Endothelial cell of umbilical vein (primary cell): ENCODE measurements around the gene SETBP1. TPM values are rescaled to one million over a fixed set of nuclear protein-coding genes. Genes with fewer than 3 reads are reported as not detected.

Source experiments
- BruUV-seq: library from RNA; stranded (reverse); fragments of 400-500 nt; replicated peaks from 2 replicates; lab custom pipeline; 2021; lab: Mats Ljungman, UMichigan
- CTCF ChIA-PET: fragments of 300-600, 350-600 bp; sonication (Branson Sonifier 250); formaldehyde crosslinking; loops from one replicate; lab custom pipeline; 2021; ENCODE audit warnings: antibody characterized with exemption, inconsistent platforms; lab: Charles Lee
- POLR2A ChIA-PET: fragments of 300-600, 350-600 bp; sonication (Branson Sonifier 250); formaldehyde crosslinking; loops from one replicate; lab custom pipeline; 2021; ENCODE audit warnings: antibody characterized with exemption, inconsistent platforms; lab: Charles Lee
- DNase-seq: peaks from one replicate; pipeline ENCODE4 v3.0.0-alpha.2; 2011; ENCODE audit warnings: low read depth, low spot score
- FAIRE-seq: peaks from 2 replicates; lab custom pipeline; 2011; peaks lifted over from hg19 to GRCh38; lab: Jason Lieb, UNC
- H2AFZ ChIP-seq: 2 replicates; pipeline ENCODE4 v1.6.0; 2012; ENCODE audit warnings: low read depth, low read length, control low read depth, inconsistent platforms
- H3K27ac ChIP-seq: 2 replicates; pipeline ENCODE4 v1.5.1; 2011; ENCODE audit warnings: low read depth, mild to moderate bottlenecking, control low read depth, low read length, moderate library complexity; ENCODE audit not compliant: insufficient read depth
- H3K27me3 ChIP-seq, 2 experiments: 2 replicates each; pipeline versions ENCODE4 v1.6.0 to v1.6.1; 2011; ENCODE audit warnings: low read length in 2 of 2, mixed read lengths in 1 of 2; ENCODE audit not compliant: control insufficient read depth in 2 of 2, insufficient read depth in 2 of 2
- H3K36me3 ChIP-seq, 2 experiments: 2 replicates in 1 of 2; 3 replicates in 1 of 2; pipeline ENCODE4 v1.5.1; 2011; ENCODE audit warnings: low read length in 2 of 2, mild to moderate bottlenecking in 1 of 2, moderate library complexity in 1 of 2; ENCODE audit not compliant: control insufficient read depth in 2 of 2, insufficient read depth in 2 of 2; ENCODE audit errors: extremely low read depth in 1 of 2
- H3K4me1 ChIP-seq: 3 replicates; pipeline ENCODE4 v1.5.1; 2011; ENCODE audit warnings: mild to moderate bottlenecking, low read length; ENCODE audit not compliant: control insufficient read depth, insufficient read depth; ENCODE audit errors: extremely low read depth
- H3K4me2 ChIP-seq: 2 replicates; pipeline ENCODE4 v1.6.1; 2011; ENCODE audit warnings: low read length, control low read depth, mixed read lengths; ENCODE audit not compliant: insufficient read depth
- H3K4me3 ChIP-seq, 3 experiments: fragments of 200-600 bp in 1 of 3; sonication (generic), shearing (Covaris generic) in 1 of 3; replicated peaks in 1 of 3; 2 replicates each; pipeline ENCODE4 v1.5.1; 2011 to 2016; ENCODE audit warnings: control low read depth in 3 of 3, low read length in 3 of 3, mild to moderate bottlenecking in 2 of 3, inconsistent platforms in 1 of 3, low read depth in 1 of 3, moderate library complexity in 1 of 3; ENCODE audit not compliant: insufficient read depth in 1 of 3
- H3K79me2 ChIP-seq: 2 replicates; pipeline ENCODE4 v1.6.0; 2012; ENCODE audit warnings: low read length, inconsistent platforms; ENCODE audit not compliant: control insufficient read depth, insufficient read depth
- H3K9ac ChIP-seq: replicated peaks from 2 replicates; pipeline ENCODE3; 2011; ENCODE audit warnings: low read length, control low read depth; ENCODE audit not compliant: insufficient read depth; ENCODE audit errors: extremely low read depth
- H3K9me1 ChIP-seq: replicated peaks from 3 replicates; pipeline ENCODE4 v1.6.0; 2011; ENCODE audit warnings: mild to moderate bottlenecking, low read length; ENCODE audit not compliant: control insufficient read depth, insufficient read depth; ENCODE audit errors: extremely low read depth
- H3K9me3 ChIP-seq: replicated peaks from 2 replicates; pipeline ENCODE4 v1.5.1; 2012; ENCODE audit warnings: low read length, inconsistent platforms; ENCODE audit not compliant: control insufficient read depth, insufficient read depth
- H4K20me1 ChIP-seq: replicated peaks from 2 replicates; pipeline ENCODE3; 2011; ENCODE audit warnings: mild to moderate bottlenecking, low read length; ENCODE audit not compliant: control insufficient read depth, insufficient read depth; ENCODE audit errors: extremely low read depth
- CTCF ChIP-seq, 2 donors: IDR thresholded peaks; 1 replicate in 1 of 2; 2 replicates in 1 of 2; pipeline ENCODE4 v1.5.1; 2011; ENCODE audit warnings: low read length in 2 of 2, mild to moderate bottlenecking in 2 of 2, moderate library complexity in 2 of 2, control low read depth in 1 of 2, inconsistent platforms in 1 of 2, low read depth in 1 of 2; ENCODE audit not compliant: insufficient read depth in 1 of 2; ENCODE audit errors: extremely low read depth in 1 of 2
- EZH2 ChIP-seq: IDR thresholded peaks from 2 replicates; pipeline ENCODE4 v1.6.1; 2012; ENCODE audit warnings: borderline replicate concordance, low read depth, mild to moderate bottlenecking, moderate library complexity, low read length, inconsistent platforms; ENCODE audit not compliant: severe bottlenecking
- FOS ChIP-seq: IDR thresholded peaks from 2 replicates; pipeline ENCODE4 v1.6.1; 2011; ENCODE audit warnings: mild to moderate bottlenecking, low read length, moderate library complexity, borderline replicate concordance; ENCODE audit not compliant: insufficient read depth
- GATA2 ChIP-seq: IDR thresholded peaks from 2 replicates; pipeline ENCODE4 v1.7.0; 2011; ENCODE audit warnings: low read depth, mild to moderate bottlenecking, moderate library complexity, mixed read lengths, low read length; ENCODE audit not compliant: insufficient read length, insufficient read depth
- JUN ChIP-seq: IDR thresholded peaks from 2 replicates; pipeline ENCODE4 v1.6.1; 2011; ENCODE audit warnings: borderline replicate concordance, low read depth; ENCODE audit not compliant: insufficient read length, insufficient read depth
- MYC ChIP-seq: IDR thresholded peaks from one replicate; pipeline ENCODE4 v1.6.1; 2011; ENCODE audit warnings: mild to moderate bottlenecking, low read depth, low read length
- POLR2A ChIP-seq: IDR thresholded peaks from 2 replicates; pipeline ENCODE4 v1.6.1; 2012; ENCODE audit warnings: low read depth, mild to moderate bottlenecking, control low read depth, low read length
- POLR2AphosphoS5 ChIP-seq: IDR thresholded peaks from 2 replicates; pipeline ENCODE4 v1.6.1; 2012; ENCODE audit warnings: low read depth, mild to moderate bottlenecking, control low read depth, low read length, moderate library complexity; ENCODE audit not compliant: insufficient read depth
- dilution Hi-C: fragments of 300-500 bp; cut with MboI; formaldehyde crosslinking; loops from one replicate; pipeline ENCODE4 v1.15.0; 2019; ENCODE audit warnings: low sequenced_read_pairs; ENCODE audit not compliant: extremely low pct_ligation_motif_present
- intact Hi-C: fragments of 100-400 bp; cut with micrococcal nuclease; formaldehyde crosslinking; loops from one replicate; pipeline ENCODE4 v1.10.0; 2022
- polyA plus RNA-seq, 4 experiments: library from polyadenylated mRNA; depleted of rRNA in 3 of 4; stranded (reverse) in 3 of 4; unstranded in 1 of 4; fragments of >200 nt; gene quantifications; 2 replicates each; pipeline versions ENCODE4 v1.2.1 to v1.2.3, GENCODE V29; 2011 to 2012; ENCODE audit warnings: missing spikeins in 1 of 4
- total RNA-seq: library from RNA; stranded (reverse); gene quantifications from 2 replicates; pipeline ENCODE4 v1.2.3, GENCODE V29; 2021
- TF ChIP-seq, protein P1 (sequence below): IDR thresholded peaks from 2 replicates; pipeline ENCODE4 v1.6.1; 2011; ENCODE audit not compliant: insufficient read depth, insufficient read length

SETBP1 gene
- total and polyA plus RNA-seq, 2 donors (not counting 3 experiments of a cell fraction or from before 2014, with no cell fraction given): 0.76 to 3.1 TPM

- BruUV-seq: no TSS peak
- no peak overlapping the region for H2AFZ ChIP-seq
- H3K27me3 ChIP-seq: no peaks in the 10 kb centered on the region
- no peaks in the 10 kb centered on the region for H4K20me1 ChIP-seq
- H3K4me3 ChIP-seq: no peak overlapping the region
- intact Hi-C loops: no loop called here
- H3K4me2 ChIP-seq: no peak overlapping the region
- H3K9me1 ChIP-seq: no peaks in the 10 kb centered on the region
- FAIRE-seq (no peak), DNase-seq (no peak)
- H3K4me1 ChIP-seq: no peaks in the 10 kb centered on the region
- ChIA-PET POLR2A (no interaction called here), CTCF (no interaction called here)
- H3K79me2 ChIP-seq: no peaks in the 10 kb centered on the region
- H3K9ac ChIP-seq: no peak overlapping the region
- no peak overlapping the region for H3K27ac ChIP-seq
- H3K36me3 ChIP-seq: no peaks in the 10 kb centered on the region
- no peaks in the 10 kb centered on the region for H3K9me3 ChIP-seq
- TF ChIP-seq MYC (no peak), POLR2A (no peak), CTCF (IDR thresholded peaks at IDR 0.05; ENCODE audit: extremely low read depth in 1 of 2, insufficient read depth in 1 of 2, low read depth in 1 of 2, low read length in 2 of 2) (no peak), JUN (no peak), GATA2 (no peak), EZH2 (no peak), POLR2AphosphoS5 (no peak), FOS (no peak)
- TF ChIP-seq, protein P1, sequence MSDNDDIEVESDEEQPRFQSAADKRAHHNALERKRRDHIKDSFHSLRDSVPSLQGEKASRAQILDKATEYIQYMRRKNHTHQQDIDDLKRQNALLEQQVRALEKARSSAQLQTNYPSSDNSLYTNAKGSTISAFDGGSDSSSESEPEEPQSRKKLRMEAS: no peak
- dilution Hi-C loops: no loop called here
Observed at GRCh38 chr18:44748582-44748981, 67.9 kb downstream of the SETBP1 start.
